Astrocyte (in vitro differentiated cells and primary cell): ENCODE results near the gene C2orf92. TPM values are rescaled to one million over a fixed set of nuclear protein-coding genes. Genes with fewer than 3 reads are reported as not detected.

Experiments used
- DNase-seq: peaks from one replicate; pipeline ENCODE4 v3.0.0-alpha.2; 2010; ENCODE audit warnings: low read depth
- FAIRE-seq: peaks from 2 replicates; lab custom pipeline; 2011; peaks lifted over from hg19 to GRCh38; lab: Jason Lieb, UNC
- H2AFZ ChIP-seq: 2 replicates; pipeline ENCODE4 v1.6.0; 2012; ENCODE audit warnings: low read depth, low read length, inconsistent platforms
- H3K27ac ChIP-seq: 2 replicates; pipeline ENCODE4 v1.5.1; 2011; ENCODE audit warnings: low read depth, low read length, inconsistent platforms
- H3K27me3 ChIP-seq: 2 replicates; pipeline ENCODE4 v1.6.0; 2011; ENCODE audit warnings: low read length, inconsistent platforms; ENCODE audit not compliant: insufficient read depth
- H3K36me3 ChIP-seq: 2 replicates; pipeline ENCODE4 v1.5.1; 2011; ENCODE audit warnings: low read length, inconsistent platforms; ENCODE audit not compliant: insufficient read depth
- H3K4me1 ChIP-seq: 2 replicates; pipeline ENCODE4 v1.5.1; 2011; ENCODE audit warnings: low read length, inconsistent platforms; ENCODE audit not compliant: insufficient read depth
- H3K4me2 ChIP-seq: 2 replicates; pipeline ENCODE4 v1.6.0; 2012; ENCODE audit warnings: low read length, inconsistent platforms
- H3K4me3 ChIP-seq: 2 replicates; pipeline ENCODE4 v1.5.1; 2011; ENCODE audit warnings: low read depth, mild to moderate bottlenecking, low read length, inconsistent platforms; ENCODE audit not compliant: insufficient read depth
- H3K79me2 ChIP-seq: 2 replicates; pipeline ENCODE4 v1.6.0; 2012; ENCODE audit warnings: mild to moderate bottlenecking, low read length, inconsistent platforms; ENCODE audit not compliant: insufficient read depth
- H3K9ac ChIP-seq: 2 replicates; pipeline ENCODE4 v1.6.0; 2012; ENCODE audit warnings: mild to moderate bottlenecking, low read length, inconsistent platforms
- H3K9me3 ChIP-seq: 2 replicates; pipeline ENCODE4 v1.5.1; 2012; ENCODE audit warnings: low read depth, mild to moderate bottlenecking, low read length, inconsistent platforms; ENCODE audit not compliant: insufficient read depth
- H4K20me1 ChIP-seq: 2 replicates; pipeline ENCODE4 v1.6.0; 2012; ENCODE audit warnings: low read length, inconsistent platforms; ENCODE audit not compliant: insufficient read depth
- H3K27ac Mint-ChIP-seq: one replicate; pipeline ENCODE4 v1.8.0; 2021; ENCODE audit warnings: mild to moderate bottlenecking, mixed read lengths; ENCODE audit not compliant: unreplicated experiment
- H3K27me3 Mint-ChIP-seq: one replicate; pipeline ENCODE4 v1.8.0; 2021; ENCODE audit warnings: low read depth, mixed read lengths; ENCODE audit not compliant: unreplicated experiment
- H3K36me3 Mint-ChIP-seq: one replicate; pipeline ENCODE4 v1.8.0; 2021; ENCODE audit warnings: low read depth, mixed read lengths; ENCODE audit not compliant: unreplicated experiment
- H3K4me1 Mint-ChIP-seq: one replicate; pipeline ENCODE4 v1.8.0; 2021; ENCODE audit warnings: low read depth, mixed read lengths; ENCODE audit not compliant: unreplicated experiment
- H3K4me3 Mint-ChIP-seq: one replicate; pipeline ENCODE4 v1.8.0; 2021; ENCODE audit warnings: mild to moderate bottlenecking, moderate library complexity, mixed read lengths; ENCODE audit not compliant: unreplicated experiment
- H3K9me3 Mint-ChIP-seq: one replicate; pipeline ENCODE4 v1.8.0; 2021; ENCODE audit warnings: mild to moderate bottlenecking, mixed read lengths; ENCODE audit not compliant: unreplicated experiment
- CTCF ChIP-seq: IDR thresholded peaks from 2 replicates; pipeline ENCODE4 v1.5.1; 2011; ENCODE audit warnings: low read depth, mild to moderate bottlenecking, inconsistent platforms, low read length, moderate library complexity; ENCODE audit not compliant: insufficient read depth
- EZH2 ChIP-seq: IDR thresholded peaks from 2 replicates; pipeline ENCODE4 v1.6.1; 2012; ENCODE audit warnings: mild to moderate bottlenecking, low read length, inconsistent platforms; ENCODE audit not compliant: insufficient read depth
- total RNA-seq: library from RNA; stranded (reverse); gene quantifications from 2 replicates; pipeline ENCODE4 v1.2.1, GENCODE V29; 2021

C2orf92 gene
- total RNA-seq, 1 donor from 2014 or later = 15.3 TPM

DNA sequence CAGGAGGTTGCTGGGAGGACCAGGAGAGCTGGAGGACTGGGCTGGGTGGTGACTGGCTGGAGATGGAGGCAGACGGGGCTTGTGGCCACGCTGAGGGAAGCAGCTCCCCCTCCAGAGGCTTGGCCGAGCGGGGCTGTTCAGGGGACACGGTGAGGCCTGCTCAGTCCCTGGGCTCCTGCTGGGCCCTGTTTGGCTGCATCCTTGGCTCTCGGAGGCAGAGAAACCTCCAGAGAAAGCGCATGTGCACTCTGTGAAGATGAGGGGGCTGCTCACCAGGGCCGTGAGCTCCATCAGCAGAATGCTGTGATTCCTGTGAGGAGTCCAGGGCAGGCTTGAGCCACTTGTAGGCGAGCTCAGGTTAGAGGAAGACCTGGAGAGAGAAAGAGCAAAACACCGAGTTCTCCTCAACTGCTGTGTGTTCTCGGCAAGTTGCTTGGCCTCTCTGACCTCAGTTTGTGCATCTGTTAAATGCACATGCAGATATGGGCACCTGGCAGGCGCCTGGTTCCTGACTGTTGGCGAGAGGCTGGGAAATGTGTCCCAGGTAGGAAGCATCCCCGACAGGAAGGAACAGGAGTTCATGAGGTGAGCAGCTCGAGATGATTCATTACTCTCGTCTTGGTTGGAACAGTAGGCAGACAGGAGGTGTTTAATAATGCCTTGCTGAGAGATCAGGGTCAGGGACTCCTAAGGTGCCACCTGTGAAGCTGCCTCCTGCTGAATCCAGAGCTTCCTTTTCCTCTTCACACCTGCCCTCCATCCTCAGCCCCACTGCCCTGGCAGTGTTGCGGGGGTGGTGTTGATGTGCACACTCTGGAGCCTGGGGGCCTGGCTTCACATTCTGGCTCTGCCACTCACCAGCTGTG is 44.8 kb downstream of the C2orf92 start:
- Histone ChIP-seq H3K4me1 (no peaks in the 10 kb centered on the region), H3K4me3 (no peak overlapping the region), H2AFZ (no peak overlapping the region), H3K36me3 (no peaks in the 10 kb centered on the region), H3K9me3 (no peaks in the 10 kb centered on the region), H3K79me2 (no peaks in the 10 kb centered on the region), H3K9ac (no peak overlapping the region), H3K27me3 (no peaks in the 10 kb centered on the region), H4K20me1 (no peaks in the 10 kb centered on the region), H3K4me2 (no peak overlapping the region), H3K27ac (no peak overlapping the region)
- Mint-ChIP-seq H3K9me3 (no peaks in the 10 kb centered on the region), H3K27me3 (peaks cover 34% of the 10 kb centered on the region), H3K27ac (no peak overlapping the region), H3K4me1 (peaks cover 5% of the 10 kb centered on the region), H3K36me3 (no peaks in the 10 kb centered on the region), H3K4me3 (no peak overlapping the region)
- TF ChIP-seq EZH2 (no peak), CTCF (no peak)
- FAIRE-seq = no peak
- no peak for DNase-seq

GRCh38 chr2:97714950-97715652 is 45.6 kb downstream of the C2orf92 start:
- DNase-seq (no peak), FAIRE-seq (no peak)
- Histone ChIP-seq H3K27me3 (no peaks in the 10 kb centered on the region), H3K79me2 (no peaks in the 10 kb centered on the region), H3K4me1 (no peaks in the 10 kb centered on the region), H3K4me2 (no peak overlapping the region), H3K9ac (no peak overlapping the region), H3K27ac (no peak overlapping the region), H2AFZ (no peak overlapping the region), H3K9me3 (no peaks in the 10 kb centered on the region), H4K20me1 (no peaks in the 10 kb centered on the region), H3K4me3 (no peak overlapping the region), H3K36me3 (no peaks in the 10 kb centered on the region)
- Mint-ChIP-seq H3K9me3 (no peaks in the 10 kb centered on the region), H3K4me3 (no peak overlapping the region), H3K36me3 (no peaks in the 10 kb centered on the region), H3K27ac (no peak overlapping the region), H3K27me3 (peaks cover 38% of the 10 kb centered on the region), H3K4me1 (peaks cover 4% of the 10 kb centered on the region)
- no peak for TF ChIP-seq CTCF
- no peak for TF ChIP-seq EZH2
